EH (cell line): ENCODE results near the gene MAP4K5.

Experiments
- DNase-seq: peaks from one replicate; pipeline ENCODE4 v3.0.0-alpha.2; 2015; ENCODE audit warnings: low read depth

MAP4K5 gene

GRCh38 chr14:50399251-50400032, 132.9 kb downstream of the MAP4K5 start:
- peak; percentile 71 for DNase-seq

GRCh38 chr14:50398189-50398580, 134.2 kb downstream of the MAP4K5 start:
- DNase-seq, result no peak

- peak; percentile 41 for DNase-seq
Observed at GRCh38 chr14:50397390-50398188, 134.8 kb downstream of the MAP4K5 start.

DNA sequence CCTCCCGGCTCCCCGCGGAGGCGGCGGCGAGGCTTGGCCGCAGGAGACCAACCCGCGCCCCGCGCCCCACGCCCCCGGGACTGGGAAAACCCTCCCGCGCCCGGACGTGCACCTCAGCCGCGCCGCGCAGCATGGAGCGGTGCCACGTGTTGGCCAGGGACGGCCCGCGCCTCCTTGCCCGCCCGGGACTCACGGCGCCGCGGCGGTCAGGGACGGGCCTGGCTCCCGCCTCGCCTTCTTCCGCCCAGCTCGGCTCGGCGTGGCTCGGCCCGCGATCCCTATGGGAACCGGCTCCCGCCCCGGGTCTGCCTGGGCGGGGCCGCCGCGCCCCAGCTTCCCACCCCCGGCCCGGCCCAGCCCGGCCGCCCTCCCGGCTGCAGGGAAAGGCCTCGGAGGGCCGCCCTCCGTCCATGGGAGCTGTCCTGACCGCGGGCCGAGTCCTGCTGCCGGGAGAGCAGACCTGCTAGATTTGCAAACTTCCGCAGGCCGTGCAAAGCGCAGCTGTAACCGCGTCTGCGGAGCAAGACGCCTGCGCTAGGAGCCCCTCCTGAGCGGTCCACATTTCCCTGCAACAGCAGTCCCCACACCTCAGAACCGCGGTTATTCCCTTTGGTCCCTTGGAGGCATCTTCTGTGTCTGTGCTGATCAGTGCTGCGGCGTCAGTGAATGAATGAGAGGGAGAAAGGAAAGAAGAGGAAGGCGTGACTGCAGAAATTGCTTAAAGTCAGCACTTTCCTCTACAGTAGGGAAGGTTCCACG, 135.6 kb downstream of the MAP4K5 start, which contains the start of gene CDKL1:
Gene CDKL1, minus strand, starts transcription at position 251 of the 759 bp plus-strand sequence. CDS start 1,013 bp downstream, outside the sequence.
- DNase-seq, result peak; percentile 82

GRCh38 chr14:50395448-50395847, 136.9 kb downstream of the MAP4K5 start:
- DNase-seq, result peak; percentile 11

DNA sequence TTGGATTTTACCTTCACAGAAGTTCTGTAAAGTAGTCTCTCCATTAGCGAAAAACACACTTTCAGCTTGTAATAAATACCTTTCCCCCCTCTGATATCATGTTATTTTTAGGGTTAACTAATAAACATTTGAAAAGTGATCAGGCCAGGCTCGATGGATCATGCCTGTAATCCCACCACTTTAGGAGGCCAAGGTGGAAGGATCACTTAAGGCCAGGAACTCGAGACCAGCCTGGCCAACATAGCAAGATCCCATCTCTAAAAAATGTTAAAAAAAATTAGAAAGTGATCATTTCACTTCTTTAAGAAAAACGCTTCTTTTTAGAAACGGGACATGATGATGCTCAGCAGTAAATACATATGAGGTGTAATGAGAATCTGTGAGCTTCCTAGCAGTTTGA, 137.7 kb downstream of the MAP4K5 start:
- DNase-seq, result no peak

- DNase-seq, result no peak
Observed at GRCh38 chr14:50389668-50390441, 142.5 kb downstream of the MAP4K5 start.

GRCh38 chr14:50388256-50388931, 144.0 kb downstream of the MAP4K5 start:
- DNase-seq, result no peak

DNA sequence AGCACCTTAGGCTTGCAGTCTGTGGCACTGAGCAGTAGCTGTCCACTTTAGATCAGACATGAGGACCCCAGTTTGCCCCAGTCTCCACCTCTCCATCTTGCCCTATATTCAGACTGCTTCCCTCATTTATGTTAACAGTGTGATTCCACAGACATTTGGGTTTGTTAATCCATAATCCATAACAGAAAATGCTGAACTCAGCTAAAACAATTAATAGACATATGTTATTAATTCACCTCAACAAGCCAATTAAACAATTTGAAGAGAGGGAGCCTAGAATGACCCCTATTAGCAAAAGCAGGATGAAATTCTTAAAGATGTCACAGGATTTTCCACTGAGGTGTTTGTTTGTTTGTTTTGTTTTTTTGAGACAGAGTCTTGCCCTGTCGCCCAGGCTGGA, 144.8 kb downstream of the MAP4K5 start:
- DNase-seq, result no peak

GRCh38 chr14:50383618-50384225, 148.6 kb downstream of the MAP4K5 start:
- no peak for DNase-seq

DNA sequence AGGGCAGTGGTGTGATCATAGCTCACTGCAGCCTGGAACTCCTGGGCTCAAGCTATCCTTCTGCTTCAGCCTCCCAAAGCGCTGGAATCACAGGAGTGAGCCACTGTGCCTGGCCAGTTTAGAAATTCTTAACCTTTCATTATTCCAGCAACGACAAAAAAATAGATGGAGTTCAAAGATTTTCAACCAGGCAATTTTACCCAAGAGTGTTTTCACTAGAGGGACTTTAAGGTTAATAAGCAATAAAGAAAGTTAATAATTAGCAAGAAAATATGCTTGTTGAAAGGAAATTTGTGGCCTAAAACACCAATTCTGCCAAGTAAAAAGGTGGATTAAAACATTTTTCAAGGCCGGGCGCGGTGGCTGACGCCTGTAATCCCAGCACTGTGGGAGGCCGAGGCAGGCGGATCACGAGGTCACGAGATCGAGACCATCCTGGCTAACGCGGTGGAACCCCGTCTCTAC, 150.5 kb downstream of the MAP4K5 start:
- no peak for DNase-seq

GRCh38 chr14:50381008-50381407, 151.4 kb downstream of the MAP4K5 start:
- no peak for DNase-seq

- DNase-seq, result no peak
Observed at GRCh38 chr14:50380455-50380854, 151.9 kb downstream of the MAP4K5 start.

DNA sequence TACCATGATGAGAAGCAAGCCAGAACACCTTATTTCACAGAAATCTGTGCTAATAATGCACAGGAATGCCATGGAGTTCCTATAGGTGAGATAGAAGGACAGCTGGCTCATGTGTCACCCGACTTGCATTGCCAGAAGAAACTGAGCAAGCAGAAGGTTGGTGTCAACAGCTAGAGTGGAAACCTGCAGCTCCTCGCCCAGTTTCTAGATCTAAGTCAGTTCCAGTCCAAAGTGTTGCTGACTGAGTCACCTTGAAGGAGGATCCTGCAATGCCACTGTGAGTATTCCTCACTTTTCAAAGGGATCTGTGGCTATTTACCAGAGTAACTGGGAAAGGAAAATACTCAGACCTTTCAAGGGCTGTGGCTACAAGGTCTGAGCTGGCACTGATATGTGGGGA, 152.8 kb downstream of the MAP4K5 start:
- DNase-seq, result no peak

DNA sequence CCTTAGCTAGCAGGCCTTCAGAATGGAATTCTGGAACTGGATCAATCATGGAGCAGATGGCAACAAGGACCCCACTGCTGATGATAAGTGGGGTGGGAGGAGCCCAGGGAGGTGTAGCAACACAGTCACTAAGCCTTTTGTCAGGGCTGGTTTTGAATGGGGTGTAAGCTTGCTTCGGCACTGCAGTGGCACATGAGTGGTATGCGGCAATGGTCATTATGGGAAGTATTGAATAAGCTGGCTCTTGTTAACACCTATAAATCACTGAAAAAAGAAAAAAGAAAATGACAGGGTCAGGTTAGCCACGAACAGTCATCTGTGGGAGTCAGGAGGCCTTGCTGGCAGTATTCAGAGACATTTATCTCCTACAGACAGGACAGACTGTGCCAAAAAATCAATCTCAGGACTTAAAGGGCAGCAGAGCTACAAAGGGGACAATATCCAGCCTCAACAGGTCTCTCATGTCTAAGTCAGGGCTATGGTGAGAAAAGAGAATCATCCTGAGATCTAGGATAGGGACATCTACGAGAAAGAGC, 154.8 kb downstream of the MAP4K5 start:
- DNase-seq, result no peak

- DNase-seq, result no peak
Observed at GRCh38 chr14:50375760-50376159, 156.6 kb downstream of the MAP4K5 start.

- no peak for DNase-seq
Observed at GRCh38 chr14:50373959-50374358, 158.4 kb downstream of the MAP4K5 start.

DNA sequence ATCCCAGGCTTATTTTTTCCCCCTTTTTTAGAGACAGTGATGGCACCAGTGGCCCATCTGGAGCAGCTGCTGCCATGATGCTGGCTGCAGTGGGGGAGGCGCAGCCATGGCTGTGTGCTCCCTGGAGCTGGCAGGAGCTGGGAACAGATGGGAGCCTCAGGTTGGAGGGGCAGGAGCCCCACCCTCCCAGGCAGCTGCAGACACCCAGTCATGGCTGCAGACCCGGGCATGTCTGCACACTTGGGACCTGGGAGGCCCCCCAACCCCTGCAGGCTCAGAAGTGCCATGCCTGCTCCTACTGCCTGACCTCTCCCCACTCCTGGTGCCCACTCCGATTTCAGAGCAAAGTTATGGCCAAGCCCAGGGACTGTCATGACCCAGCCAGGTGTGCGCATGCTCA, 160.8 kb downstream of the MAP4K5 start:
- no peak for DNase-seq
